Ectodermal cell (in vitro differentiated cells): ENCODE measurements around the gene SPATA4.

Source experiments
- H3K27ac ChIP-seq: 2 replicates; pipeline ENCODE4 v1.7.0; 2013; ENCODE audit warnings: mild to moderate bottlenecking, low read depth, low read length; ENCODE audit not compliant: insufficient read depth, poor library complexity, severe bottlenecking
- H3K27me3 ChIP-seq: 2 replicates; pipeline ENCODE4 v1.7.0; 2013; ENCODE audit warnings: mild to moderate bottlenecking, low read length; ENCODE audit not compliant: insufficient read depth, control insufficient read depth, poor library complexity, severe bottlenecking
- H3K36me3 ChIP-seq: one replicate; pipeline ENCODE4 v1.7.0; 2013; ENCODE audit warnings: low read length; ENCODE audit not compliant: control insufficient read depth, insufficient read depth
- H3K4me1 ChIP-seq: one replicate; pipeline ENCODE4 v1.7.0; 2013; ENCODE audit warnings: low read length; ENCODE audit not compliant: control insufficient read depth, insufficient read depth
- H3K4me3 ChIP-seq: 2 replicates; pipeline ENCODE4 v1.7.0; 2013; ENCODE audit warnings: low read depth, low read length, control low read depth; ENCODE audit not compliant: insufficient read depth
- H3K9me3 ChIP-seq: 2 replicates; pipeline ENCODE4 v1.7.0; 2013; ENCODE audit warnings: mild to moderate bottlenecking, low read length, moderate library complexity; ENCODE audit not compliant: control insufficient read depth
- WGBS, 2 experiments: methylation state at CpG; one replicate each; pipeline ENCODE4 v1.1.7; 2013; ENCODE audit warnings: missing lambda C conversion rate in 2 of 2; 5-methylcytosine and 5-hydroxymethylcytosine counted together

SPATA4 gene

GRCh38 chr4:176193126-176193525 lies 2.3 kb downstream of the SPATA4 start:
- 68 to 82% methylated on average over 2 to 3 of the region's 4 CpGs for WGBS, 2 experiments
- Histone ChIP-seq H3K27ac (no peak overlapping the region), H3K4me3 (no peak overlapping the region), H3K4me1 (no peaks in the 10 kb centered on the region), H3K27me3 (no peaks in the 10 kb centered on the region), H3K36me3 (no peaks in the 10 kb centered on the region), H3K9me3 (no peaks in the 10 kb centered on the region)

GRCh38 chr4:176191974-176192373 lies 3.4 kb downstream of the SPATA4 start:
- Histone ChIP-seq H3K4me1 (no peaks in the 10 kb centered on the region), H3K9me3 (no peaks in the 10 kb centered on the region), H3K27ac (no peak overlapping the region), H3K4me3 (no peak overlapping the region), H3K36me3 (no peaks in the 10 kb centered on the region), H3K27me3 (no peaks in the 10 kb centered on the region)
- WGBS, 2 experiments: 67 to 75% methylated on average over 1 of the region's 1 CpG

GRCh38 chr4:176189891-176190795 lies 5.2 kb downstream of the SPATA4 start:
- H3K27me3 ChIP-seq: no peaks in the 10 kb centered on the region
- H3K4me3 ChIP-seq: no peak overlapping the region
- no peak overlapping the region for H3K27ac ChIP-seq
- H3K4me1 ChIP-seq: no peaks in the 10 kb centered on the region
- no peaks in the 10 kb centered on the region for H3K36me3 ChIP-seq
- no peaks in the 10 kb centered on the region for H3K9me3 ChIP-seq
- WGBS, 2 experiments: 86 to 87% methylated on average over 10 of the region's 11 CpGs

- H3K4me3 ChIP-seq: no peak overlapping the region
- no peaks in the 10 kb centered on the region for H3K4me1 ChIP-seq
- H3K27me3 ChIP-seq: no peaks in the 10 kb centered on the region
- no peaks in the 10 kb centered on the region for H3K9me3 ChIP-seq
- no peaks in the 10 kb centered on the region for H3K36me3 ChIP-seq
- no peak overlapping the region for H3K27ac ChIP-seq
Measured at GRCh38 chr4:176188654-176189053, 6.7 kb downstream of the SPATA4 start.

- no peak overlapping the region for H3K4me3 ChIP-seq
- H3K27ac ChIP-seq: no peak overlapping the region
- 81 to 94% methylated on average over 1 to 2 of the region's 2 CpGs for WGBS, 2 experiments
- H3K4me1 ChIP-seq: no peaks in the 10 kb centered on the region
- no peaks in the 10 kb centered on the region for H3K27me3 ChIP-seq
- H3K9me3 ChIP-seq: no peaks in the 10 kb centered on the region
- no peaks in the 10 kb centered on the region for H3K36me3 ChIP-seq
Measured at GRCh38 chr4:176187624-176188023, 7.8 kb downstream of the SPATA4 start.

GRCh38 chr4:176186671-176187395 lies 8.6 kb downstream of the SPATA4 start:
- no peaks in the 10 kb centered on the region for H3K36me3 ChIP-seq
- no peak overlapping the region for H3K4me3 ChIP-seq
- WGBS, 2 experiments: 96 to 97% methylated on average over 6 of the region's 6 CpGs
- no peaks in the 10 kb centered on the region for H3K27me3 ChIP-seq
- no peak overlapping the region for H3K27ac ChIP-seq
- no peaks in the 10 kb centered on the region for H3K9me3 ChIP-seq
- no peaks in the 10 kb centered on the region for H3K4me1 ChIP-seq

GRCh38 chr4:176186067-176186466 lies 9.3 kb downstream of the SPATA4 start:
- no peak overlapping the region for H3K4me3 ChIP-seq
- no peaks in the 10 kb centered on the region for H3K36me3 ChIP-seq
- no peaks in the 10 kb centered on the region for H3K4me1 ChIP-seq
- no peaks in the 10 kb centered on the region for H3K9me3 ChIP-seq
- 36 to 38% methylated on average over 2 of the region's 2 CpGs for WGBS, 2 experiments
- no peaks in the 10 kb centered on the region for H3K27me3 ChIP-seq
- no peak overlapping the region for H3K27ac ChIP-seq

- WGBS, 2 experiments: 91 to 95% methylated on average over 1 of the region's 1 CpG
- H3K27me3 ChIP-seq: no peaks in the 10 kb centered on the region
- H3K9me3 ChIP-seq: no peaks in the 10 kb centered on the region
- no peaks in the 10 kb centered on the region for H3K4me1 ChIP-seq
- no peak overlapping the region for H3K27ac ChIP-seq
- H3K36me3 ChIP-seq: no peaks in the 10 kb centered on the region
- H3K4me3 ChIP-seq: no peak overlapping the region
Measured at GRCh38 chr4:176185051-176185450, 10.3 kb downstream of the SPATA4 start.

- H3K4me1 ChIP-seq: no peaks in the 10 kb centered on the region
- 95 to 97% methylated on average over 2 to 3 of the region's 3 CpGs for WGBS, 2 experiments
- H3K27me3 ChIP-seq: no peaks in the 10 kb centered on the region
- no peak overlapping the region for H3K4me3 ChIP-seq
- H3K27ac ChIP-seq: no peak overlapping the region
- no peaks in the 10 kb centered on the region for H3K36me3 ChIP-seq
- no peaks in the 10 kb centered on the region for H3K9me3 ChIP-seq
Measured at GRCh38 chr4:176163041-176163440, 32.3 kb downstream of the SPATA4 start.

- Histone ChIP-seq H3K9me3 (no peaks in the 10 kb centered on the region), H3K36me3 (no peaks in the 10 kb centered on the region), H3K27ac (no peak overlapping the region), H3K27me3 (no peaks in the 10 kb centered on the region), H3K4me3 (no peak overlapping the region), H3K4me1 (no peaks in the 10 kb centered on the region)
- 96 to 97% methylated on average over 5 of the region's 5 CpGs for WGBS, 2 experiments
Measured at GRCh38 chr4:176156656-176157055, 38.7 kb downstream of the SPATA4 start.
